Liver (tissue), 9 donors: Measurements from ENCODE around the gene IQSEC1. TPM values are rescaled to one million over a fixed set of nuclear protein-coding genes. Genes with fewer than 3 reads are reported as not detected.

Experiments used
- DNase-seq: peaks from one replicate; pipeline ENCODE4 v3.0.0-alpha.2; 2017; ENCODE audit warnings: low spot score
- H3K27ac ChIP-seq, 2 donors: one replicate each; pipeline ENCODE4 v1.7.0; 2013; ENCODE audit warnings: inconsistent platforms in 2 of 2, low read length in 2 of 2, control low read depth in 1 of 2, low read depth in 1 of 2, mild to moderate bottlenecking in 1 of 2
- H3K27me3 ChIP-seq, 4 donors: one replicate each; pipeline versions ENCODE4 v1.6.1 to v1.7.0; 2013; ENCODE audit warnings: low read length in 3 of 4, inconsistent platforms in 1 of 4, mild to moderate bottlenecking in 1 of 4, moderate library complexity in 1 of 4; ENCODE audit not compliant: control insufficient read depth in 4 of 4, insufficient read depth in 4 of 4
- H3K36me3 ChIP-seq, 4 donors: one replicate each; pipeline versions ENCODE4 v1.6.1 to v1.7.0; 2013; ENCODE audit warnings: low read length in 3 of 4, mild to moderate bottlenecking in 3 of 4, low read depth in 1 of 4, moderate library complexity in 1 of 4; ENCODE audit not compliant: control insufficient read depth in 4 of 4, insufficient read depth in 3 of 4
- H3K4me1 ChIP-seq, 4 donors: one replicate each; pipeline versions ENCODE4 v1.6.1 to v1.7.0; 2013; ENCODE audit warnings: low read length in 3 of 4, mild to moderate bottlenecking in 3 of 4, moderate library complexity in 1 of 4; ENCODE audit not compliant: control insufficient read depth in 4 of 4, insufficient read depth in 4 of 4
- H3K4me3 ChIP-seq, 3 donors: one replicate each; pipeline versions ENCODE4 v1.6.1 to v1.7.0; 2013; ENCODE audit warnings: low read length in 3 of 3, control low read depth in 1 of 3, low read depth in 1 of 3, mild to moderate bottlenecking in 1 of 3
- H3K9ac ChIP-seq, 2 donors: one replicate each; pipeline ENCODE4 v1.7.0; 2013; ENCODE audit warnings: low read length in 2 of 2, mild to moderate bottlenecking in 2 of 2, moderate library complexity in 2 of 2, control low read depth in 1 of 2, low read depth in 1 of 2
- H3K9me3 ChIP-seq, 4 donors: one replicate each; pipeline versions ENCODE4 v1.6.1 to v1.7.0; 2013; ENCODE audit warnings: low read length in 3 of 4; ENCODE audit not compliant: control insufficient read depth in 4 of 4
- ATF3 ChIP-seq: IDR thresholded peaks from 2 replicates; pipeline ENCODE4 v1.6.1; 2016; ENCODE audit warnings: antibody characterized with exemption
- CTCF ChIP-seq: fragments of 150-350 bp; IDR thresholded peaks from 2 replicates; pipeline ENCODE4 v1.5.1; 2017; ENCODE audit warnings: improper control_type of control experiment, low read depth, low read length; ENCODE audit not compliant: missing input control
- EGR1 ChIP-seq, 2 donors: IDR thresholded peaks; 2 replicates each; pipeline ENCODE4 v1.6.1; 2016 to 2018; ENCODE audit warnings: antibody characterized with exemption in 2 of 2, low read depth in 2 of 2
- FOXA1 ChIP-seq: IDR thresholded peaks from 2 replicates; pipeline ENCODE4 v1.6.1; 2016; ENCODE audit warnings: antibody characterized with exemption
- FOXA2 ChIP-seq: IDR thresholded peaks from 2 replicates; pipeline ENCODE4 v1.6.1; 2016; ENCODE audit warnings: antibody characterized with exemption
- GABPA ChIP-seq, 2 donors: IDR thresholded peaks in 1 of 2; conservative IDR thresholded peaks in 1 of 2; 2 replicates each; pipeline ENCODE4 v1.6.1; 2016; ENCODE audit warnings: antibody characterized with exemption in 2 of 2, mild to moderate bottlenecking in 1 of 2, moderate library complexity in 1 of 2
- HNF4A ChIP-seq, 2 donors: conservative IDR thresholded peaks; 2 replicates each; pipeline ENCODE4 v1.6.1; 2016; ENCODE audit warnings: antibody characterized with exemption in 2 of 2, mild to moderate bottlenecking in 2 of 2
- HNF4G ChIP-seq: IDR thresholded peaks from 2 replicates; pipeline ENCODE4 v1.6.1; 2016; ENCODE audit warnings: antibody characterized with exemption
- JUND ChIP-seq, 2 donors: IDR thresholded peaks; 2 replicates each; pipeline ENCODE4 v1.6.1; 2016; ENCODE audit warnings: antibody characterized with exemption in 2 of 2
- MAX ChIP-seq: IDR thresholded peaks from 2 replicates; pipeline ENCODE4 v1.6.1; 2016; ENCODE audit warnings: antibody characterized with exemption
- NR2F2 ChIP-seq: IDR thresholded peaks from 2 replicates; pipeline ENCODE4 v1.6.1; 2016; ENCODE audit warnings: antibody characterized with exemption
- RAD21 ChIP-seq, 2 donors: IDR thresholded peaks; 2 replicates each; pipeline ENCODE4 v1.6.1; 2016; ENCODE audit warnings: antibody characterized with exemption in 2 of 2, mild to moderate bottlenecking in 2 of 2
- REST ChIP-seq: IDR thresholded peaks from 2 replicates; pipeline ENCODE4 v1.6.1; 2016; ENCODE audit warnings: antibody characterized with exemption, mild to moderate bottlenecking
- RXRA ChIP-seq, 2 donors: IDR thresholded peaks; 2 replicates each; pipeline ENCODE4 v1.6.1; 2017 to 2018; ENCODE audit warnings: antibody characterized with exemption in 2 of 2, mild to moderate bottlenecking in 1 of 2
- SP1 ChIP-seq: IDR thresholded peaks from 2 replicates; pipeline ENCODE4 v1.6.1; 2018; ENCODE audit warnings: antibody characterized with exemption, mild to moderate bottlenecking
- TAF1 ChIP-seq: conservative IDR thresholded peaks from 2 replicates; pipeline ENCODE4 v1.6.1; 2016; ENCODE audit warnings: antibody characterized with exemption, mild to moderate bottlenecking
- YY1 ChIP-seq: IDR thresholded peaks from 2 replicates; pipeline ENCODE4 v1.6.1; 2016; ENCODE audit warnings: antibody characterized with exemption, mild to moderate bottlenecking
- ZBTB33 ChIP-seq: IDR thresholded peaks from 2 replicates; pipeline ENCODE4 v1.6.1; 2016; ENCODE audit warnings: antibody characterized with exemption
- WGBS: extraction: QIAGEN DNeasy Blood & Tissue Kit; methylation state at CpG from one replicate; pipeline ENCODE4 v1.1.7; 2013; 5-methylcytosine and 5-hydroxymethylcytosine counted together
- polyA plus RNA-seq, 2 donors: library from polyadenylated mRNA; stranded (reverse) in 1 of 2; unstranded in 1 of 2; fragments of 200-250 nt in 1 of 2; fragments of >200 nt in 1 of 2; fragmentation: Nextera tagmentation in 1 of 2; extraction: Ambion mirVana in 1 of 2; gene quantifications; one replicate each; pipeline versions ENCODE4 v1.2.1 to v1.2.3, GENCODE V29; 2013 to 2015
- total RNA-seq, 2 donors: library from RNA; depleted of rRNA; stranded (reverse); fragments of >200 nt; gene quantifications; one replicate each; pipeline ENCODE4 v1.2.3, GENCODE V29; 2014
- donor health status: healthy.
- donor health status: healthy.
- donor health status: healthy.
- donor health status: healthy.
- donor health status: healthy.

IQSEC1 gene
- total and polyA plus RNA-seq, 4 donors, result 12.7 to 56.0 (median 36.2) TPM

- no peak for TF ChIP-seq REST
- no peak for TF ChIP-seq TAF1
- TF ChIP-seq HNF4A (conservative IDR thresholded peaks at IDR 0.05), result no peak
Observed at GRCh38 chr3:12947504-12948369, 125.5 kb downstream of the IQSEC1 start (continued).

- Histone ChIP-seq H3K27me3 (no peaks in the 10 kb centered on the region), H3K36me3 (peaks cover 0 to 3% (median under 1%) of the 10 kb centered on the region in 4 donors), H3K4me3 (no peak overlapping the region), H3K4me1 (peaks cover 7 to 44% (median 24%) of the 10 kb centered on the region in 4 donors), H3K9me3 (no peaks in the 10 kb centered on the region), H3K9ac (no peak overlapping the region), H3K27ac (no peak overlapping the region)
- 86% methylated on average over 8 of the region's 8 CpGs for WGBS
- TF ChIP-seq JUND (IDR thresholded peaks at IDR 0.05), result no peak
- TF ChIP-seq ATF3, result no peak
- TF ChIP-seq YY1, result no peak
- TF ChIP-seq EGR1 (IDR thresholded peaks at IDR 0.05; ENCODE audit: low read depth in 2 of 2), result no peak
- no peak for TF ChIP-seq ZBTB33
- TF ChIP-seq HNF4A (conservative IDR thresholded peaks at IDR 0.05), result no peak
- TF ChIP-seq HNF4G, result no peak
- no peak for TF ChIP-seq RXRA (IDR thresholded peaks at IDR 0.05)
- no peak for TF ChIP-seq NR2F2
- TF ChIP-seq CTCF, result no peak
- no peak for TF ChIP-seq FOXA1
- TF ChIP-seq REST, result no peak
- no peak for TF ChIP-seq RAD21 (IDR thresholded peaks at IDR 0.05)
- TF ChIP-seq FOXA2, result no peak
- TF ChIP-seq MAX, result no peak
- TF ChIP-seq SP1, result no peak
- no peak for TF ChIP-seq GABPA (IDR thresholded peaks at IDR 0.05 in 1 of 2, conservative IDR thresholded peaks at IDR 0.05 in 1 of 2)
- no peak for TF ChIP-seq TAF1
- DNase-seq, result no peak
Observed at GRCh38 chr3:12946649-12947316, 126.4 kb downstream of the IQSEC1 start.
